Measurements from ENCODE around the gene COL3A1.

Gene COL3A1

DNA sequence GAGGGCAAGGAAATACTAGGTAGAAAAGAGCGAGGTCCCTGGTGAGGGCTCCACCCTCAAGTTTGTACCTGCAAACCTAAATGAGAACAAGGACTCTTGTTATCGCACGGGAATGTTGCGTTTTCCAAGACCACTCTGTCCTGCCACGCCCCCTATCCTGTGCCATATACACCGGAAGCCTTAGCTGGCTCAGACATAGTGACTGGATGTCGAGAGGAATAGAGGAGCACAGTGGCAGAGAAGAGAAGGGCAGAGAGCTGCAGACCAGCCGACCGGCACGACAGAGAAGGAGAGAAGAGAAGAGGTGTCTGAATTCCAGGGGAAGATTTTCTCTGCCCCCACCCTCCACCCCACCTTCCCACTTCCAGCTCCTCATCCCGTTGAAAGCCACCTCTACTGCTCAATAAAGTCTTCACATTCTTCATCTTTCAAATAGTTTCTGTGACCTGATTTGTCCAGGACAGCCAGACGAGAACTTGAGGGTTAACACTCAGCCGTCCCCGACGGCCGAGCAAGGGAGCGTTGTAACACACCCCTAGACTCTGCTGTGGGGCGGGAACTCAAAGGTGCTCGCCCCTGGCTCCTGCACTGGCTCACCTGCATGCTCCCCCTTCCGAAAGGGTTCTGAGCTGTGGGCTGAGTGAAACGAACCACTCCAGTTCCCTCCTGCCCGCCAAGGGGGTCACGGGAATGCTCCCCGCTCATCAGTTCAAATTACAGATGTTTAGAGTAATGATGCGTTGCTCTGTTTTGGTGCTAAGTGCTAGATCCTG lies 24.9 kb upstream of the COL3A1 start:
- TF ChIP-seq, protein P1, sequence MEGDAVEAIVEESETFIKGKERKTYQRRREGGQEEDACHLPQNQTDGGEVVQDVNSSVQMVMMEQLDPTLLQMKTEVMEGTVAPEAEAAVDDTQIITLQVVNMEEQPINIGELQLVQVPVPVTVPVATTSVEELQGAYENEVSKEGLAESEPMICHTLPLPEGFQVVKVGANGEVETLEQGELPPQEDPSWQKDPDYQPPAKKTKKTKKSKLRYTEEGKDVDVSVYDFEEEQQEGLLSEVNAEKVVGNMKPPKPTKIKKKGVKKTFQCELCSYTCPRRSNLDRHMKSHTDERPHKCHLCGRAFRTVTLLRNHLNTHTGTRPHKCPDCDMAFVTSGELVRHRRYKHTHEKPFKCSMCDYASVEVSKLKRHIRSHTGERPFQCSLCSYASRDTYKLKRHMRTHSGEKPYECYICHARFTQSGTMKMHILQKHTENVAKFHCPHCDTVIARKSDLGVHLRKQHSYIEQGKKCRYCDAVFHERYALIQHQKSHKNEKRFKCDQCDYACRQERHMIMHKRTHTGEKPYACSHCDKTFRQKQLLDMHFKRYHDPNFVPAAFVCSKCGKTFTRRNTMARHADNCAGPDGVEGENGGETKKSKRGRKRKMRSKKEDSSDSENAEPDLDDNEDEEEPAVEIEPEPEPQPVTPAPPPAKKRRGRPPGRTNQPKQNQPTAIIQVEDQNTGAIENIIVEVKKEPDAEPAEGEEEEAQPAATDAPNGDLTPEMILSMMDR (conservative IDR thresholded peaks at IDR 0.05; ENCODE audit: low read depth) = no peak
- ChIA-PET POLR2A (ENCODE audit: low non-redundant PET) (no interaction called here), CTCF (no interaction called here)
- H3K27ac ChIP-seq = no peak overlapping the region
- no peak for DNase-seq (ENCODE audit: low spot score)

GRCh38 chr2:188952901-188953300 lies 21.3 kb upstream of the COL3A1 start:
- ChIA-PET CTCF (no interaction called here), POLR2A (ENCODE audit: low non-redundant PET) (no interaction called here)
- TF ChIP-seq, protein P1 (conservative IDR thresholded peaks at IDR 0.05; ENCODE audit: low read depth) = no peak
- DNase-seq (ENCODE audit: low spot score) = no peak
- H3K27ac ChIP-seq = no peak overlapping the region

GRCh38 chr2:188956290-188956689 lies 17.9 kb upstream of the COL3A1 start:
- TF ChIP-seq, protein P1 (conservative IDR thresholded peaks at IDR 0.05; ENCODE audit: low read depth) = no peak
- ChIA-PET POLR2A (ENCODE audit: low non-redundant PET) (no interaction called here), CTCF (no interaction called here)

DNA sequence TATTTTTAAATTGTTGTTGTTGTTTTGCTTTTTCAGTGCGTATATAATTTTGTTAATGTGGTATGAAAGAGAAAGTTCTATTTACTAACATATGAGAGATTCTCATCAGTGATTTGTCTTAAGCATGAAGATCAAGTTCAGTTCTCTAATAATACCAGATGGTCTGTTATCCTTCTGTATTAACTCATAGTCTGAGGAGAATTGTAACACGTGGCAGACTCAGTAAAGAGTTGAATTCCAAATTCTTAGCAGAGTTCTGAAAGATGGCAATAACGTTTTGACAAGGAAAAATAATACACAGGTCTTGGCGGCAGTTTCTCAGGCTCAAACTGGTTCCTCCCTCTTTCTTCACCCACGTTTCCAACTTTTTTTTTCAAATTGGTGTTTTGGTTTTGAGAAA lies 17.2 kb upstream of the COL3A1 start:
- ChIA-PET POLR2A (ENCODE audit: low non-redundant PET) (no interaction called here), CTCF (no interaction called here)
- DNase-seq (ENCODE audit: low spot score) = no peak
- TF ChIP-seq, protein P1 (conservative IDR thresholded peaks at IDR 0.05; ENCODE audit: low read depth) = no peak
- no peak overlapping the region for H3K27ac ChIP-seq

More at GRCh38 chr2:188956290-188956689, 17.9 kb upstream of the COL3A1 start:
- H3K27ac ChIP-seq = no peak overlapping the region
- no peak for DNase-seq (ENCODE audit: low spot score)

DNA sequence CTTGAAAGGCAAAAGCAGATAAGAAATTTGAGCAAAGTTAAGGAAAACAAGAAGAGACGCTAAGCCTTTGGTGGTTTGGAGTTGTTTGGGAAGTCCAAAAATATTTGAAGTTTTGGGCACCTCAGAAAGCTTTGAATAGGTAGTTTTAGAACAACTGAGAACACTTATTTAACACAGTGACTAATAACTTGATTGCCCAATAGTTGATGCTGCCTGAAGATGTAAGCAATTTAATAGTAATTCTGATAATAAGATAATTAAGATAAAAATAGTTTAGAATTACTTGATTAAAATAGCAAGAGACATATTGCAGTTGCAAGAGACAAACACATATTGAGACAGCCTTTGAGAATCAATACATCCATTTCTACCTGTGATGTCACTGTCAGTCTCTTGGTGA lies 16.5 kb upstream of the COL3A1 start:
- H3K27ac ChIP-seq = no peak overlapping the region
- TF ChIP-seq, protein P1 (conservative IDR thresholded peaks at IDR 0.05; ENCODE audit: low read depth) = no peak
- ChIA-PET POLR2A (ENCODE audit: low non-redundant PET) (no interaction called here), CTCF (no interaction called here)
- DNase-seq (ENCODE audit: low spot score) = no peak

- TF ChIP-seq, protein P1 (conservative IDR thresholded peaks at IDR 0.05; ENCODE audit: low read depth) = no peak
- no peak for DNase-seq (ENCODE audit: low spot score)
- no peak overlapping the region for H3K27ac ChIP-seq
- POLR2A ChIA-PET (ENCODE audit: low non-redundant PET) = no interaction called here
- CTCF ChIA-PET = no interaction called here
Observed at GRCh38 chr2:188963741-188964140, 10.4 kb upstream of the COL3A1 start.

Measured in RWPE1 (cell line).